ENCODE results near the gene MON1B. TPM values are rescaled to one million over a fixed set of nuclear protein-coding genes. Genes with fewer than 3 reads are reported as not detected.
A peak's percentile ranks its signal among the peaks of the same experiment; 100 is the strongest.
"Not testable (repeated sequence)": the region's sequence is repeated elsewhere in the genome, so short reads cannot be mapped to it uniquely, and the experiment has no call there.

MON1B gene
- total and polyA plus RNA-seq, 8 donors = 9.1 to 48.7 (median 22.7) TPM

DNA sequence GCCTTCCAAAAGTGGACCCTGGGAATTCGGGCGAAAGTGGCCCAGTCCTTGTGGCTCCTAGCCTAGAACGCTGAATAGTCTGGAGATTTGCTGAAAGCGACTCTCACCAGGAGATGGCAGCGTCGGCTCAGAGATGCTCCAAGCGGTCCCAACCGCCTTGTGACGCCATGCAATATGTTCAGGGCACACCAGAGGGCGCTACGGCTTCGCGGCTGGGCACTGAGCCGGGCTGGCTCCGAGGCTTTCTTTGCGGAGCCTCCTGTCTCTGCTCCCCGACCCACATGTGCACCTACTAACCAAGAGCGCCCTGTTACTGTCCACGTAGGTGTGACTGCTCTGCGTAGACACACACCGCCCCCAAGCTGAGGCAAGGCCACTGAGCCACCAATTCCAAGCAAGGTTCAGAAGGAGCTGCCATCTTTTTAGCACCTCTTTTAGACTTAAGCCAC, 45.1 kb downstream of the MON1B start:
- TF ChIP-seq POLR2AphosphoS5 (IDR thresholded peaks at IDR 0.05) = peak in 1 of 3 donors; percentile 41
- TF ChIP-seq POLR2A (IDR thresholded peaks at IDR 0.05) = no peak
- peak in 6 of 7 experiments; percentile 75 to 100 (median 97) for TF ChIP-seq CTCF (IDR thresholded peaks at IDR 0.05)
- no peak for TF ChIP-seq EP300 (IDR thresholded peaks at IDR 0.05)
- Histone ChIP-seq H3K4me3 (no peak overlapping the region), H3K27ac (no peak overlapping the region), H3K9me3 (no peaks in the 10 kb centered on the region), H3K36me3 (no peaks in the 10 kb centered on the region), H3K27me3 (peaks cover 0 to 33% (median 0%) of the 10 kb centered on the region in 3 donors), H3K4me1 (peaks cover 0 to 7% (median 5%) of the 10 kb centered on the region in 4 donors)
- DNase-seq = peak; percentile 90 to 95
- 0 to 3% (median 1%) methylated on average over 11 to 21 of the region's 21 CpGs for WGBS, 5 donors
- intact Hi-C loops (cut with DNase I; ENCODE audit: low total_unique reads) = no loop called here

DNA sequence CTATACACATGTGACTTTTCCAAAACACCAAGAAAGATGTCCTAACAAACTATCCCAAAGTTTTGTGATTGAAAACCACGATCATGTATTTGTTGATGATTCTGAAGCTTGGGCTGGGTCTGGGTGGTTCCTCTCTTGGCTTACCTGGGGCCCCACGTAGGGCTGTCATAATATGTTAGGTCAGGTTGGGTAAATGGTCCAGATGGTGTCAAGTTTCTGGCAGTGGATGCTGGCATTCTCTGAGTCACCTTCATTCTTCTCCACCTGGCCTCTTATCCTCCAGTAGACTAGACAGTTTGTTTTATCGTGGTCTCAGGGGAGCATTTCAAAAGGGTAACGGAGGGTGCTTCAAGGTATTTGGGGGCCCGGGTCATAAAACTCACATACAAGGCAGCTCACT, 47.6 kb downstream of the MON1B start:
- 52 to 75% (median 58%) methylated on average over 5 of the region's 5 CpGs for WGBS, 5 donors
- no peak overlapping the region for H3K27ac ChIP-seq
- peaks cover 0 to 26% (median 0%) of the 10 kb centered on the region in 3 donors for H3K27me3 ChIP-seq
- H3K4me3 ChIP-seq = no peak overlapping the region
- H3K9me3 ChIP-seq = no peaks in the 10 kb centered on the region
- intact Hi-C loops (cut with DNase I; ENCODE audit: low total_unique reads) = no loop called here
- TF ChIP-seq POLR2A (IDR thresholded peaks at IDR 0.05) (no peak), POLR2AphosphoS5 (IDR thresholded peaks at IDR 0.05) (no peak), EP300 (IDR thresholded peaks at IDR 0.05) (no peak), CTCF (IDR thresholded peaks at IDR 0.05) (no peak)
- H3K4me1 ChIP-seq = peaks cover 0 to 7% (median 5%) of the 10 kb centered on the region in 4 donors
- no peaks in the 10 kb centered on the region for H3K36me3 ChIP-seq
- no peak for DNase-seq

GRCh38 chr16:77242471-77242870, 51.5 kb downstream of the MON1B start:
- DNase-seq; H3K9me3 ChIP-seq; H3K27me3 ChIP-seq; H3K27ac ChIP-seq; intact Hi-C loops (cut with DNase I; ENCODE audit: low total_unique reads); H3K36me3 ChIP-seq; H3K4me3 ChIP-seq; H3K4me1 ChIP-seq: not testable (repeated sequence)
- 92 to 95% (median 93%) methylated on average over 5 of the region's 5 CpGs for WGBS, 5 donors

- WGBS, 5 donors = 73 to 100% (median 87%) methylated on average over 2 of the region's 2 CpGs
- no peak for DNase-seq
- no peaks in the 10 kb centered on the region for H3K9me3 ChIP-seq
- no peaks in the 10 kb centered on the region for H3K36me3 ChIP-seq
- TF ChIP-seq POLR2AphosphoS5 (IDR thresholded peaks at IDR 0.05) = no peak
- no peak for TF ChIP-seq EP300 (IDR thresholded peaks at IDR 0.05)
- no peak for TF ChIP-seq POLR2A (IDR thresholded peaks at IDR 0.05)
- TF ChIP-seq CTCF (IDR thresholded peaks at IDR 0.05) = no peak
- intact Hi-C loops (cut with DNase I; ENCODE audit: low total_unique reads) = no loop called here
- peaks cover 0 to 9% (median 0%) of the 10 kb centered on the region in 3 donors for H3K27me3 ChIP-seq
- H3K4me1 ChIP-seq = no peaks in the 10 kb centered on the region
- H3K4me3 ChIP-seq = no peak overlapping the region
- no peak overlapping the region for H3K27ac ChIP-seq
Measured at GRCh38 chr16:77246150-77246549, 55.2 kb downstream of the MON1B start.

GRCh38 chr16:77250400-77250799, 59.4 kb downstream of the MON1B start:
- Histone ChIP-seq H3K4me3 (no peak overlapping the region), H3K27ac (no peak overlapping the region), H3K36me3 (no peaks in the 10 kb centered on the region), H3K9me3 (no peaks in the 10 kb centered on the region), H3K4me1 (no peaks in the 10 kb centered on the region), H3K27me3 (no peaks in the 10 kb centered on the region)
- TF ChIP-seq POLR2A (IDR thresholded peaks at IDR 0.05) (no peak), POLR2AphosphoS5 (IDR thresholded peaks at IDR 0.05) (no peak), EP300 (IDR thresholded peaks at IDR 0.05) (no peak), CTCF (IDR thresholded peaks at IDR 0.05) (no peak)
- intact Hi-C loops (cut with DNase I; ENCODE audit: low total_unique reads) = no loop called here
- WGBS, 5 donors = 79 to 84% (median 81%) methylated on average over 4 of the region's 4 CpGs
- DNase-seq = peak in 1 of 2 donors; percentile 17
